Heart right ventricle (tissue), 16 donors: ENCODE results near the gene MMP24OS. TPM values are rescaled to one million over a fixed set of nuclear protein-coding genes. Genes with fewer than 3 reads are reported as not detected.

Experiments used
- ATAC-seq, 8 donors: fragments of 200-7000 bp; cut with Tn5 transposase; one replicate each; pipeline ENCODE4 v1.9.1; 2020; ENCODE audit warnings: mild to moderate bottlenecking in 8 of 8, moderate library complexity in 8 of 8, moderate number of reproducible peaks in 1 of 8
- DNase-seq, 2 donors: peaks; one replicate each; pipeline ENCODE4 v3.0.0-alpha.2; 2020
- H3K27ac ChIP-seq, 10 donors: fragments of 200-600 bp; sonication (generic) in 2 of 10; one replicate each; pipeline versions ENCODE4 v1.5.0 to v1.8.0; 2020 to 2022; ENCODE audit warnings: mild to moderate bottlenecking in 3 of 10
- H3K27me3 ChIP-seq, 7 donors: fragments of 200-600 bp; one replicate each; pipeline ENCODE4 v1.8.0; 2021 to 2022; ENCODE audit warnings: mild to moderate bottlenecking in 2 of 7
- H3K36me3 ChIP-seq, 9 donors: fragments of 200-600 bp; sonication (generic) in 1 of 9; one replicate each; pipeline versions ENCODE4 v1.5.0 to v1.8.0; 2020 to 2022; ENCODE audit warnings: mild to moderate bottlenecking in 2 of 9
- H3K4me1 ChIP-seq, 9 donors: fragments of 200-600 bp; sonication (generic) in 1 of 9; one replicate each; pipeline versions ENCODE4 v1.5.0 to v1.8.0; 2020 to 2022; ENCODE audit warnings: mild to moderate bottlenecking in 4 of 9
- H3K4me3 ChIP-seq, 10 donors: fragments of 200-600 bp; sonication (generic) in 2 of 10; one replicate each; pipeline versions ENCODE4 v1.5.0 to v1.8.0; 2020 to 2022; ENCODE audit warnings: mild to moderate bottlenecking in 7 of 10, moderate library complexity in 2 of 10
- H3K9me3 ChIP-seq, 11 donors: fragments of 200-600 bp in 10 of 11; sonication (generic) in 2 of 11; one replicate each; pipeline versions ENCODE4 v1.5.0 to v1.8.0; 2013 to 2022; ENCODE audit warnings: mild to moderate bottlenecking in 2 of 11, control low read depth in 1 of 11, moderate library complexity in 1 of 11
- WGBS, 2 donors: extraction: QIAGEN DNeasy Blood & Tissue Kit; methylation state at CpG; one replicate each; pipeline ENCODE4 v1.1.7; 2013; ENCODE audit warnings: inconsistent platforms in 1 of 2; 5-methylcytosine and 5-hydroxymethylcytosine counted together
- intact Hi-C, 10 donors: fragments of 100-400 bp; cut with DNase I; formaldehyde crosslinking; loops; one replicate each; pipeline versions ENCODE4 v1.11.1 to v1.14.2; 2022
- polyA plus RNA-seq, 2 donors: library from polyadenylated mRNA; stranded (reverse); fragments of 200-250 nt; gene quantifications; one replicate each; pipeline ENCODE4 v1.2.3, GENCODE V29; 2013
- total RNA-seq, 10 donors: library from RNA; stranded (reverse); fragmentation: NEBNext Ultra II Directional in 3 of 10; extraction: Animal tissue kit (Norgen Biotek cat#: 25700) in 3 of 10; gene quantifications; one replicate each; pipeline versions ENCODE4 v1.2.1 to v1.2.4, GENCODE V29; 2021 to 2023
- TF ChIP-seq, protein P1 (sequence below), 9 donors: fragments of 200-600 bp; sonication (generic) in 2 of 9; IDR thresholded peaks; one replicate each; pipeline versions ENCODE4 v1.5.0 to v1.8.0; 2021 to 2022; ENCODE audit warnings: antibody characterized with exemption in 9 of 9, mild to moderate bottlenecking in 5 of 9, moderate library complexity in 1 of 9
- donor health status: Arrhythmogenic right ventricular cardiomyopathy.
- donor health status: ischemic (EF 13 %, LVEDD 7.1; RV severe dilation, severe dysfunction).
- donor health status: healthy with polysubstance abuse.
- donor health status: DM: no; HTN: yes; CAD: no.
- donor health status: DM: no; HTN: no; CAD: no.
- donor health status: ischemic (EF 25% LVEDD 6.9; RV normal size, moderate dysfunction).
- donor health status: ischemic (EF 25% LVEDD 5.7; RV mildly dilated, moderate dysfunction).
- donor health status: healthy.
- donor health status: DM: yes; HTN: yes; CAD: no.
- donor health status: Ischemic cardiomyopathy.
- donor health status: ischemic (EF 35%, LVEDD 5.7; RV mildly dilated, moderate dysfunction).
- donor health status: nonischemic (EF 11% LVEDD 7.7; RV severe dilation, severe dysfunction).
- donor health status: DM: yes; HTN: yes; CAD: no.
- donor health status: PGD.
- donor health status: ischemic (EF 29% LVEDD 5.4; RV normal size, mild dysfunction).
- donor health status: nonischemic (EF 23%, LVEDD 6.1; RV moderate dilation, normal function).

MMP24OS gene
- total and polyA plus RNA-seq, 12 donors = 14.4 to 64.1 (median 46.1) TPM

- H3K4me3 ChIP-seq = no peak overlapping the region
- peaks cover 3 to 25% (median 20%) of the 10 kb centered on the region in 9 donors for H3K4me1 ChIP-seq
- intact Hi-C loops = no loop called here
- H3K27ac ChIP-seq = no peak overlapping the region
- WGBS, 2 donors = 95 to 96% methylated on average over 2 of the region's 2 CpGs
- no peaks in the 10 kb centered on the region for H3K27me3 ChIP-seq
- no peaks in the 10 kb centered on the region for H3K9me3 ChIP-seq
- TF ChIP-seq, protein P1, sequence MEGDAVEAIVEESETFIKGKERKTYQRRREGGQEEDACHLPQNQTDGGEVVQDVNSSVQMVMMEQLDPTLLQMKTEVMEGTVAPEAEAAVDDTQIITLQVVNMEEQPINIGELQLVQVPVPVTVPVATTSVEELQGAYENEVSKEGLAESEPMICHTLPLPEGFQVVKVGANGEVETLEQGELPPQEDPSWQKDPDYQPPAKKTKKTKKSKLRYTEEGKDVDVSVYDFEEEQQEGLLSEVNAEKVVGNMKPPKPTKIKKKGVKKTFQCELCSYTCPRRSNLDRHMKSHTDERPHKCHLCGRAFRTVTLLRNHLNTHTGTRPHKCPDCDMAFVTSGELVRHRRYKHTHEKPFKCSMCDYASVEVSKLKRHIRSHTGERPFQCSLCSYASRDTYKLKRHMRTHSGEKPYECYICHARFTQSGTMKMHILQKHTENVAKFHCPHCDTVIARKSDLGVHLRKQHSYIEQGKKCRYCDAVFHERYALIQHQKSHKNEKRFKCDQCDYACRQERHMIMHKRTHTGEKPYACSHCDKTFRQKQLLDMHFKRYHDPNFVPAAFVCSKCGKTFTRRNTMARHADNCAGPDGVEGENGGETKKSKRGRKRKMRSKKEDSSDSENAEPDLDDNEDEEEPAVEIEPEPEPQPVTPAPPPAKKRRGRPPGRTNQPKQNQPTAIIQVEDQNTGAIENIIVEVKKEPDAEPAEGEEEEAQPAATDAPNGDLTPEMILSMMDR (IDR thresholded peaks at IDR 0.05) = no peak
- H3K36me3 ChIP-seq = peaks cover 0 to 49% (median 0%) of the 10 kb centered on the region in 9 donors
- no peak for ATAC-seq
- no peak for DNase-seq
These were observed 33.5 kb upstream of the MMP24OS start for GRCh38 chr20:35311409-35311808.

DNA sequence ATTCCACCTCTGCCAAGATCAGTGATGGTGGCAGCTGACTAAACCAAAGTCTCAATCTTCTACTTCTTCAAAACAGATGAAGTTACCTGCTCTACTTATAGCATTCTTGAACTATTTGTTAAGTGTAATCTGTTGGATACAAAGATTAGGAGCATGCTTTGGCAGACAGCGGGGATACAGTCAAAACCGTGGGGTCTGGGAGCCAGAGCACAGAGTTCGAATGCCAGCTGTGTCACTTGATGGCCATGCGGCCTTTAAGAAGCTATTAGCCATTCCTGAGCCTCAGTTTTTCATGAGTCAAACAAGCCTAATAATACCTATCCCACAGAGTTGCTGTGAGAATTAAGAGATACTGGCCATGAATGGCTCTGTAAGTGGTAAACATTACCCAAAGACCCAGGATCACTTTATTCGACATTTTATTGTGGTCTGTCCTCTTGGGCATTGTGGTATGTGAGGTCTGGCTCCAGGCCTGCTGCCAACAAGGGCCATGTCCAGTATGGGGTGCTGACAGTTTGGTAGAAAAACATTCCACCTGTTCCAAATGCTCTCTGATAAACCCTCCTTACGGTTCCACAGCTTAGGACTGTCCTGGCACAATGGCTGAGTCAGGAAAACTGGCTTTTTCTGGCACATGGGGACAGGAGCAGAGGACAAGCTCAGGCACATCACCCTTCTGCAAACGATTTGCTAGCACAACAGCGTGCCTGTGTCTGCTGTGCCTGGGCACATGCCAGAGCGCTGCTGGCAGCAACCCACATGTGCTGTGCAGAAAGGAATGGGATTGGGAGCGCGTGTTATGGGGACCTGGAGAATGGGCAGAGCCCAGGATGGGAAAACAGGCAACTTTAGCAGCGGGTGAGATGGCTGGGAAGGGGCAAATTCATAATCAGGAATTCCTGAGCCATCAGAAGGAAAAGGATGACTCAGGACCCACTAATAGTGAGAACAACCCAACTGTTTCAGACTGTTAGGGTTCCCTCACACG, 30.0 kb upstream of the MMP24OS start:
- peak; percentile 39 to 84 (median 79) for ATAC-seq
- Histone ChIP-seq H3K4me3 (no peak overlapping the region), H3K27me3 (no peaks in the 10 kb centered on the region), H3K9me3 (no peaks in the 10 kb centered on the region), H3K36me3 (peaks cover 0 to 32% (median 0%) of the 10 kb centered on the region in 9 donors), H3K4me1 (peaks cover 3 to 45% (median 20%) of the 10 kb centered on the region in 9 donors), H3K27ac (peak overlapping the region; percentile 6 to 74 (median 58))
- DNase-seq = peak; percentile 56 to 78
- intact Hi-C loops = loop anchor here in 4 of 10 donors (2.0 to 5.0 kb wide), 2 partner anchors 129 to 131 kb away; partner anchors contain the start of gene GDF5 (in 4 of the 4)
- 42 to 60% methylated on average over 13 of the region's 13 CpGs for WGBS, 2 donors
- TF ChIP-seq, protein P1 (IDR thresholded peaks at IDR 0.05) = no peak

DNA sequence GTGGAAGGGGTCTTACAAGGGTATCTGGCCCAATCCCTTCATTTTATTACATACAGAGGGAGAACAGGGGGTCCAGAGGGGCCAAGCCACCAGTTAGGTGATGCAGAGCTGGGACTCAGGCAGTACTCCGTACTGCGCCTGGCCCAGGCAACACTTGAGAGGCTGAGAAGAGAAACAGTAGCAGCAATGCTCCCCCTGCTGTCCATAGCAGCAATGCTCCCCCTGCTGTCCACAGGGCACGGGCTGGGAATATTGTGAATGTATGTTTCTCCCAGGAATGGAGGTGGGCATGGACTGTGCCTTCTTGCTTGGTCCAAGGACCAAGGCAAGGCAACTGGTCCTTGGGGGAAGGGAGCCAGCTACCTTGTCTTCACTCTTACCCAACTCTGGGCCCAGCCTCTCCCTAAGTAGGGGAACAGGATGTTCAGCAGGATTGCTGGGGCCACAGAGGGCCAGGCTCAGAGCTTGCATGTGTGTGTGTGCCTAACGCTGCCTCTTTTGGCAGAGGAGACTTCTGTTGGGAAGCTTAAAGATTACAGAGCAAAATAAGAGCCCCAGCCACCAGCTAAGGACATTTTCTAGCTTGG, 29.1 kb upstream of the MMP24OS start:
- intact Hi-C loops = loop anchor here in 3 of 10 donors (2.0 to 5.0 kb wide), 2 partner anchors 130 to 132 kb away; partner anchors contain the start of gene GDF5 (in 3 of the 3)
- TF ChIP-seq, protein P1 (IDR thresholded peaks at IDR 0.05) = peak; percentile 23 to 78 (median 63)
- Histone ChIP-seq H3K36me3 (peaks cover 0 to 28% (median 0%) of the 10 kb centered on the region in 9 donors), H3K27ac (peak overlapping the region in 9 of 10 donors; percentile 6 to 74 (median 58)), H3K27me3 (no peaks in the 10 kb centered on the region), H3K4me3 (no peak overlapping the region), H3K9me3 (no peaks in the 10 kb centered on the region), H3K4me1 (peaks cover 3 to 45% (median 20%) of the 10 kb centered on the region in 9 donors)
- 26 to 37% methylated on average over 4 of the region's 4 CpGs for WGBS, 2 donors
- ATAC-seq (peak in 7 of 8 donors; percentile 36 to 70 (median 63)), DNase-seq (peak in 1 of 2 donors; percentile 37)
